H1 (cell line): ENCODE measurements around the gene INTS15.
A peak's percentile ranks its signal among the peaks of the same experiment; 100 is the strongest.

Experiments
- CBX8 ChIP-seq: fragments of 300-800, 300-1000 bp; sonication (generic); IDR thresholded peaks from 2 replicates; pipeline ENCODE4 v1.7.1; 2016; ENCODE audit warnings: low read depth, low read length, borderline replicate concordance
- CTBP2 ChIP-seq: IDR thresholded peaks from 2 replicates; pipeline ENCODE4 v1.7.0; 2011; ENCODE audit warnings: borderline replicate concordance, mild to moderate bottlenecking, moderate library complexity, mixed read lengths, low read length; ENCODE audit not compliant: insufficient read depth, insufficient read length
- CTCF ChIP-seq, 3 experiments: IDR thresholded peaks; 1 replicate in 2 of 3; 2 replicates in 1 of 3; pipeline versions ENCODE4 v1.5.1 to v1.6.1; 2011; ENCODE audit warnings: low read length in 3 of 3, mild to moderate bottlenecking in 3 of 3, inconsistent platforms in 2 of 3, low read depth in 1 of 3, moderate library complexity in 1 of 3; ENCODE audit not compliant: insufficient read depth in 1 of 3; ENCODE audit errors: control extremely low read depth in 1 of 3
- EP300 ChIP-seq, 2 experiments: IDR thresholded peaks; 1 replicate in 1 of 2; 2 replicates in 1 of 2; pipeline ENCODE4 v1.6.1; 2011 to 2012; ENCODE audit warnings: low read depth in 2 of 2, low read length in 2 of 2, mild to moderate bottlenecking in 2 of 2, borderline replicate concordance in 1 of 2, inconsistent platforms in 1 of 2, moderate library complexity in 1 of 2
- EZH2 ChIP-seq: fragments of 200-600 bp; sonication (generic); IDR thresholded peaks from 2 replicates; pipeline ENCODE4 v1.7.1; 2012; ENCODE audit warnings: low read depth, mild to moderate bottlenecking, moderate library complexity, low read length, inconsistent platforms; ENCODE audit not compliant: severe bottlenecking
- GABPA ChIP-seq: IDR thresholded peaks from 2 replicates; pipeline ENCODE4 v1.6.1; 2011; ENCODE audit warnings: mild to moderate bottlenecking, low read length, moderate library complexity, borderline replicate concordance; ENCODE audit not compliant: insufficient read depth
- PHF8 ChIP-seq: fragments of 200-600 bp; sonication (generic); conservative IDR thresholded peaks from 2 replicates; pipeline ENCODE4 v1.7.1; 2012; ENCODE audit warnings: low read depth, mild to moderate bottlenecking, inconsistent platforms, low read length, moderate library complexity
- POLR2A ChIP-seq, 2 experiments: IDR thresholded peaks; 1 replicate in 1 of 2; 2 replicates in 1 of 2; pipeline ENCODE4 v1.6.1; 2011; ENCODE audit warnings: low read depth in 2 of 2, low read length in 2 of 2, mild to moderate bottlenecking in 2 of 2; ENCODE audit errors: control extremely low read depth in 1 of 2
- POLR2AphosphoS5 ChIP-seq: IDR thresholded peaks from 2 replicates; pipeline ENCODE4 v1.6.1; 2011; ENCODE audit warnings: low read depth, low read length
- SRF ChIP-seq: IDR thresholded peaks from 2 replicates; pipeline ENCODE4 v1.6.1; 2011; ENCODE audit warnings: mild to moderate bottlenecking, low read depth, low read length, moderate library complexity
- YY1 ChIP-seq: IDR thresholded peaks from 2 replicates; pipeline ENCODE4 v1.6.1; 2011; ENCODE audit warnings: low read depth, mild to moderate bottlenecking, low read length

- TF ChIP-seq CTBP2 (no peak), YY1 (no peak), POLR2A (IDR thresholded peaks at IDR 0.05; ENCODE audit: control extremely low read depth in 1 of 2, low read depth in 2 of 2, low read length in 2 of 2) (no peak), CTCF (IDR thresholded peaks at IDR 0.05; ENCODE audit: control extremely low read depth in 1 of 3, insufficient read depth in 1 of 3, low read depth in 1 of 3, low read length in 3 of 3) (peak in 2 of 3 experiments; percentile 2 to 19; a peak in 2 of 4 replicates), EZH2 (no peak), EP300 (IDR thresholded peaks at IDR 0.05; ENCODE audit: borderline replicate concordance in 1 of 2, low read depth in 2 of 2, low read length in 2 of 2) (no peak), SRF (no peak), GABPA (no peak), POLR2AphosphoS5 (no peak), PHF8 (no peak), CBX8 (no peak)
These were observed 38.2 kb downstream of the INTS15 start for GRCh38 chr7:6628045-6628444.
